PFSK-1 (cell line): ENCODE data around the gene ZNF717. TPM values are rescaled to one million over a fixed set of nuclear protein-coding genes. Genes with fewer than 3 reads are reported as not detected.

Experiments used
- FOXP2 ChIP-seq: optimal IDR thresholded peaks from 2 replicates; pipeline ENCODE3; 2011; ENCODE audit warnings: borderline replicate concordance, control low read depth, inconsistent platforms; ENCODE audit not compliant: insufficient read depth; ENCODE audit errors: extremely low read length, extremely low read depth
- POLR2AphosphoS5 ChIP-seq: IDR thresholded peaks from 2 replicates; pipeline ENCODE4 v1.6.1; 2012; ENCODE audit warnings: low read depth, mild to moderate bottlenecking, control low read depth, low read length, moderate library complexity
- SIN3A ChIP-seq: IDR thresholded peaks from 2 replicates; pipeline ENCODE4 v1.6.1; 2012; ENCODE audit warnings: mild to moderate bottlenecking, low read length, moderate library complexity, borderline replicate concordance; ENCODE audit not compliant: insufficient read depth
- TAF1 ChIP-seq: IDR thresholded peaks from 2 replicates; pipeline ENCODE4 v1.6.1; 2012; ENCODE audit warnings: low read length, control low read depth, borderline replicate concordance; ENCODE audit not compliant: insufficient read depth
- polyA plus RNA-seq: library from polyadenylated mRNA; unstranded; fragments of >200 nt; gene quantifications from one replicate; pipeline ENCODE4 v1.2.1, GENCODE V29; 2012; ENCODE audit warnings: low read depth, missing spikeins; ENCODE audit not compliant: insufficient read length
- TF ChIP-seq, protein P1 (sequence below), 2 experiments: IDR thresholded peaks; 2 replicates each; pipeline versions ENCODE4 v1.6.1 to v1.8.0; 2011 to 2012; ENCODE audit warnings: low read depth in 2 of 2, low read length in 2 of 2, control low read depth in 1 of 2, inconsistent platforms in 1 of 2, mild to moderate bottlenecking in 1 of 2, moderate library complexity in 1 of 2; ENCODE audit not compliant: insufficient read depth in 1 of 2

The ZNF717 gene
- 2.4 TPM for polyA plus RNA-seq

DNA sequence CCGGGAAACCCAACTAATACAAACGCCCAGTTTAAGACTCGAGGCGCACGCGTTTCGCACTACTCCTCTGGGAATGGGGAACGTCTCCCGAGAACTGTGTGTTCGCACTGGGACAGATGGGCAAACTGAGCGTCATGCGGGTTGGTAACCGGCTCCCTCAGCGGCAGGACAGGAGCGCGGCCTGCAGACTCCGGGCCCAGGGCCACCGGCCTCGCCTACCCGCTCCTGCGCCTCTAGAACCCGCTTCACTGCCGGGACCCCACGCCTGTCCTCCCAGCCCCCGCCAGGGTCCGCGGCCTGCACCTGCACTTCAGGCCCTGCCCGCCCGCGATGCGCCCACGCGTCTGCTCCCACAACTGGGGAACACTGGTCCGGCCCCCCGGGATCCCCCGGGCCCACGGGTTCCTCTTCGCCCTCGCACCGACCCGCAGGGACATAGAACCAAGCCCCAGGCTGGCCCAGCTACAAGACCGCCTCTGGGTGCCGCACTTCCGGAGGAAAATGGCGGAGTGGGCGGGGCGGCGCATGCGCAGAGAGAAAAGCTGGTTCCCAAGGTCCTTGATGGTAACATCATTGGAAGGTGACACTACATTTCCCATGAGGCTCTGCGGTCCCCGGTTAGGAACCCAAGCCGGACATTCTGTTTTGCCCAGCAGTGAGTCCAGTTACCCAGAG lies at the start of gene ZNF717:
Gene ZNF717, minus strand, starts transcription at position 469 of the 675 bp plus-strand sequence. CDS start 2,187 bp downstream, outside the sequence.
- peak; percentile 54; the same call in 1 of the 2 replicates for TF ChIP-seq POLR2AphosphoS5

DNA sequence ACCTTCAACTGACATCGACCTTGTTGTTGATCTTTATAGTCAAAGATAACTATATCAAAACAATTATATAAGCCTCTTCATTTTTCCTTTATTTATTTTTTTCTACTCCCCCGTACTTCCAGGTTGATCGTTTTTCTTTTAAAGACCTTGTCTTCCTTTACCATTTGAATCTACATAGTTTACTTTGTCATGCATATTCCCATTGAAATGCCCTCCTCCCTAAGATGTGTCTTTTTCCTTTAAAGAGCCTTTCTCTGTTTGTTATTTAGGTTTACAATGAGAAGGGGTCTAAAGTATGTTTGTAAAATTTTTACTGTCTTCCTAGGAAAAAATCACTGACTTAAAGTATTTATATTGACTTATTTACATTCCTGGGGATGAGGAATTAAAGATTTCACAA lies 29.4 kb upstream of the ZNF717 start:
- TF ChIP-seq POLR2AphosphoS5, result no peak
- TF ChIP-seq FOXP2, result no peak
- TF ChIP-seq, protein P1, sequence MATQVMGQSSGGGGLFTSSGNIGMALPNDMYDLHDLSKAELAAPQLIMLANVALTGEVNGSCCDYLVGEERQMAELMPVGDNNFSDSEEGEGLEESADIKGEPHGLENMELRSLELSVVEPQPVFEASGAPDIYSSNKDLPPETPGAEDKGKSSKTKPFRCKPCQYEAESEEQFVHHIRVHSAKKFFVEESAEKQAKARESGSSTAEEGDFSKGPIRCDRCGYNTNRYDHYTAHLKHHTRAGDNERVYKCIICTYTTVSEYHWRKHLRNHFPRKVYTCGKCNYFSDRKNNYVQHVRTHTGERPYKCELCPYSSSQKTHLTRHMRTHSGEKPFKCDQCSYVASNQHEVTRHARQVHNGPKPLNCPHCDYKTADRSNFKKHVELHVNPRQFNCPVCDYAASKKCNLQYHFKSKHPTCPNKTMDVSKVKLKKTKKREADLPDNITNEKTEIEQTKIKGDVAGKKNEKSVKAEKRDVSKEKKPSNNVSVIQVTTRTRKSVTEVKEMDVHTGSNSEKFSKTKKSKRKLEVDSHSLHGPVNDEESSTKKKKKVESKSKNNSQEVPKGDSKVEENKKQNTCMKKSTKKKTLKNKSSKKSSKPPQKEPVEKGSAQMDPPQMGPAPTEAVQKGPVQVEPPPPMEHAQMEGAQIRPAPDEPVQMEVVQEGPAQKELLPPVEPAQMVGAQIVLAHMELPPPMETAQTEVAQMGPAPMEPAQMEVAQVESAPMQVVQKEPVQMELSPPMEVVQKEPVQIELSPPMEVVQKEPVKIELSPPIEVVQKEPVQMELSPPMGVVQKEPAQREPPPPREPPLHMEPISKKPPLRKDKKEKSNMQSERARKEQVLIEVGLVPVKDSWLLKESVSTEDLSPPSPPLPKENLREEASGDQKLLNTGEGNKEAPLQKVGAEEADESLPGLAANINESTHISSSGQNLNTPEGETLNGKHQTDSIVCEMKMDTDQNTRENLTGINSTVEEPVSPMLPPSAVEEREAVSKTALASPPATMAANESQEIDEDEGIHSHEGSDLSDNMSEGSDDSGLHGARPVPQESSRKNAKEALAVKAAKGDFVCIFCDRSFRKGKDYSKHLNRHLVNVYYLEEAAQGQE (IDR thresholded peaks at IDR 0.05; ENCODE audit: insufficient read depth in 1 of 2, low read depth in 2 of 2, low read length in 2 of 2), result no peak

DNA sequence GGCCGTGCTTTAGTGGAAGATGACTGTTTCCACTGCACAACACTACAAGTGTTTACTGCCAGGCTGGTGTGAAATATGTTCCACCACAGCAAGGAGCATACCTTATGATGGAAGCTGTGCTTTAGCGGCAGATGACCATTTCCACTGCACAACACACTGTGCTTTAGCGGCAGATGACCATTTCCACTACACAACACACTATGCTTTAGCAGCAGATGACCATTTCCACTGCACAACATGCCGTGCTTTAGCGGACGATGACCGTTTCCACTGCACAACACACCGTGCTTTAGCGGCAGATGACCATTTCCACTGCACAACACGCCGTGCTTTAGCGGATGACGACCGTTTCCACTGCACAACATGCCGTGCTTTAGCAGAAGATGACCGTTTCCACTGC lies 2.8 kb downstream of the ZNF717 start:
- TF ChIP-seq SIN3A (no peak), FOXP2 (no peak), TAF1 (no peak), POLR2AphosphoS5 (no peak)
- TF ChIP-seq, protein P1 (IDR thresholded peaks at IDR 0.05; ENCODE audit: insufficient read depth in 1 of 2, low read depth in 2 of 2, low read length in 2 of 2), result no peak

DNA sequence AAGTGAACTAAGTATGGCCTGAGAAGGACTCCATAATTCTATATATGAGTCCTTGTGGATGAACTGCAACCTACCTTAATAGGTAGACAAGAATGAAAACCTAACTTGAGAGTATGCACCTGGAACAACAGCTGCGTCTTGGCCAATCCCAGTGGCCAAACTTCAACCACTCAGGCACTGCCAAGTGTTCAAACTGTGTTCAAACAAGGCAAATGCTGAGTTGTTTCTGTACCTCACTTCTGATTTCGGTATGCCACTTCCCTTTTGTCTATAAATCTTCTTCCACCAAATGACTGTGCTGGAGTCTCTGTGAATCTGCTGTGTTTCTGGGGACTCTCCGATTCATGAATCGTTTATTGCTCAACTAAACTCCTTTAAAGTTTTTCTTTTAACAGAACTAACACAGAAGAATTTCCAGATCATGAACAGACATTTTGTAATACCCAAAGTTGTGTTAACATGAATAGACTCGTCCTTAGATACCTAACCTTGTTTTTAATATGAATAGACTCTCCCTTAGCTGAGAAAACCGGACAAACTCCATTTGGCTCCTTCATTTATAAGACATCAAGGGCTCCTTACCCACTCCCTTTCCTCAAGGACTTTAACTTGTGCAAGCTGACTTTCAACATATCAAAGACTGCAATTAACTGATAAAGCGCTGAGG lies 4.1 kb downstream of the ZNF717 start:
- TF ChIP-seq, protein P1 (IDR thresholded peaks at IDR 0.05; ENCODE audit: insufficient read depth in 1 of 2, low read depth in 2 of 2, low read length in 2 of 2), result no peak
- TF ChIP-seq TAF1, result no peak

DNA sequence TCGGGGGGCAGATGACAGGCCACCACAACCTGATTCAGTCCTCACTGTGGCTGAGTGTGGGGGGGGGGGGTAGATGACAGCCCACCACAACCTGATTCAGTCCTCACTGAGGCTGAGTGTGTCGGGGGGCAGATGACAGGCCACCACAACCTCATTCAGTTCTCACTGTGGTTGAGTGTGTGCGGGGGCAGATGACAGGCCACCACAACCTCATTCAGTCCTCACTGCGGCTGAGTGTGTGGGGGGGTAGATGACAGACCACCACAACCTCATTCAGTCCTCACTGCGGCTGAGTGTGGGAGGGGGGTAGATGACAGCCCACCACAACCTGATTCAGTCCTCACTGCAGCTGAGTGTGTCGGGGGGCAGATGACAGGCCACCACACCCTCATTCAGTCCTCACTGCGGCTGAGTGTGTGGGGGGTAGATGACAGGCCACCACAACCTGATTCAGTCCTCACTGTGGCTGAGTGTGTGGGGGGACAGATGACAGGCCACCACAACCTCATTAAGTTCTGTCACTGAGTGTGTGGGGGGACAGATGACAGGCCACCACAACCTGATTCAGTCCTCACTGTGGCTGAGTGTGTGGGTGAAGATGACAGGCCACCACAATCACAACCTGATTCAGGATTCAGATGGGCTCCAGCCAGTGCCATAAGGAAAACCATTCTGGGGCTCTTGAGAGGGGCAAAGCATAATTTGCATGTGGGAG lies 16.9 kb downstream of the ZNF717 start:
- TF ChIP-seq POLR2AphosphoS5, result no peak
- TF ChIP-seq SIN3A, result no peak
- TF ChIP-seq FOXP2, result no peak
- TF ChIP-seq, protein P1 (IDR thresholded peaks at IDR 0.05; ENCODE audit: insufficient read depth in 1 of 2, low read depth in 2 of 2, low read length in 2 of 2), result no peak
- no peak for TF ChIP-seq TAF1
